IPS DF 4.7 (cell line): Measurements from ENCODE around the gene TICAM1.
A peak's percentile ranks its signal among the peaks of the same experiment; 100 is the strongest.
"Not testable (repeated sequence)": the region's sequence is repeated elsewhere in the genome, so short reads cannot be mapped to it uniquely, and the experiment has no call there.

Experiments used
- DNase-seq: peaks from one replicate; pipeline ENCODE4 v3.0.0-alpha.2; 2013; ENCODE audit warnings: low spot score; ENCODE audit errors: extremely low read depth

The TICAM1 gene

GRCh38 chr19:4805140-4805539 lies 26.4 kb downstream of the TICAM1 start:
- DNase-seq = not testable (repeated sequence)

- peak; percentile 30 for DNase-seq
These were observed 27.5 kb downstream of the TICAM1 start for GRCh38 chr19:4803736-4804695.

GRCh38 chr19:4802711-4803110 lies 28.8 kb downstream of the TICAM1 start:
- no peak for DNase-seq

GRCh38 chr19:4801085-4801619 lies 30.4 kb downstream of the TICAM1 start:
- DNase-seq = no peak

GRCh38 chr19:4800591-4801081 lies 30.9 kb downstream of the TICAM1 start:
- DNase-seq = no peak

GRCh38 chr19:4795400-4795799 lies 36.1 kb downstream of the TICAM1 start:
- DNase-seq = no peak

GRCh38 chr19:4794971-4795370 lies 36.5 kb downstream of the TICAM1 start:
- no peak for DNase-seq

GRCh38 chr19:4793278-4793677 lies 38.2 kb downstream of the TICAM1 start:
- DNase-seq = not testable (repeated sequence)

GRCh38 chr19:4792866-4793195 lies 38.7 kb downstream of the TICAM1 start:
- not testable (repeated sequence) for DNase-seq

- not testable (repeated sequence) for DNase-seq
These were observed 39.3 kb downstream of the TICAM1 start for GRCh38 chr19:4792019-4792865.

GRCh38 chr19:4791183-4792018 lies 40.1 kb downstream of the TICAM1 start, which contains the start of gene FEM1A:
Gene FEM1A (plus strand): TSS chr19:4791734. CDS start chr19:4791855, 121 bp downstream.
- DNase-seq = peak; percentile 100

- DNase-seq = not testable (repeated sequence)
These were observed 45.0 kb downstream of the TICAM1 start for GRCh38 chr19:4786412-4787016.

- no peak for DNase-seq
These were observed 49.7 kb downstream of the TICAM1 start for GRCh38 chr19:4781801-4782200.

GRCh38 chr19:4780860-4781259 lies 50.7 kb downstream of the TICAM1 start:
- DNase-seq = no peak

GRCh38 chr19:4778124-4778523 lies 53.4 kb downstream of the TICAM1 start:
- DNase-seq = not testable (repeated sequence)

- no peak for DNase-seq
These were observed 54.9 kb downstream of the TICAM1 start for GRCh38 chr19:4776436-4777211.

- DNase-seq = no peak
These were observed 55.8 kb downstream of the TICAM1 start for GRCh38 chr19:4775627-4776152.

GRCh38 chr19:4774136-4774535 lies 57.4 kb downstream of the TICAM1 start:
- no peak for DNase-seq

GRCh38 chr19:4773047-4773640 lies 58.4 kb downstream of the TICAM1 start:
- no peak for DNase-seq
